Activated naive CD8-positive, alpha-beta T cell treated with anti-CD3 and anti-CD28 coated beads, Interleukin-2, amount 50 U/mL, for 16 hours (primary cell): ENCODE measurements around the gene DDX46.
"Not testable (repeated sequence)": the region's sequence is repeated elsewhere in the genome, so short reads cannot be mapped to it uniquely, and the experiment has no call there.

Experiments used
- DNase-seq: peaks from one replicate; pipeline ENCODE4 v3.0.0-alpha.2; 2020; ENCODE audit warnings: low read depth, low spot score

Gene DDX46

DNA sequence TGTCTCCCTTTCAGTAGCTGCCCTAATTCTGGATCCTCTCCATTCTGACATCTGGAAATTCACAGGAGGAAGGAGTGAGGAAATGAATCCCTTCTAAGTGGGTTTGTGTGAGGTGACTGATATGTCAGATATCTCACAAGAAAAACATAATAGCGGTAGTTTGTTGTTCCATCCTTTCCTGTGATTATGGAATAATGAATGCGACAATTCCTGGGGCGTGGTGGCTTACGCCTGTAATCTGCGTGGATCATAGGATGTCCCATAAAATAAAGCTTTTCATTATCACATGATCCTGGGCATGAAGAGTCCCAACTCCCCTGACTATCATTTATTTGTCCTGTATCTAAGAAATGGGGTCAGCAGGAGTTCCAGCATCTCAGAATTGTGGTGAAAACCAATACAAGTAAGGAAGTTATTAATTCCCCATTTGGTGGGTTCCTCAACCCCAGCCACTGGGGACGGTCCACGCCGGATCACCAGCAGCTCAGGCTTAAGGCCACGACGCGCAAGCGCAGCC, 86.8 kb downstream of the DDX46 start:
- no peak for DNase-seq

DNA sequence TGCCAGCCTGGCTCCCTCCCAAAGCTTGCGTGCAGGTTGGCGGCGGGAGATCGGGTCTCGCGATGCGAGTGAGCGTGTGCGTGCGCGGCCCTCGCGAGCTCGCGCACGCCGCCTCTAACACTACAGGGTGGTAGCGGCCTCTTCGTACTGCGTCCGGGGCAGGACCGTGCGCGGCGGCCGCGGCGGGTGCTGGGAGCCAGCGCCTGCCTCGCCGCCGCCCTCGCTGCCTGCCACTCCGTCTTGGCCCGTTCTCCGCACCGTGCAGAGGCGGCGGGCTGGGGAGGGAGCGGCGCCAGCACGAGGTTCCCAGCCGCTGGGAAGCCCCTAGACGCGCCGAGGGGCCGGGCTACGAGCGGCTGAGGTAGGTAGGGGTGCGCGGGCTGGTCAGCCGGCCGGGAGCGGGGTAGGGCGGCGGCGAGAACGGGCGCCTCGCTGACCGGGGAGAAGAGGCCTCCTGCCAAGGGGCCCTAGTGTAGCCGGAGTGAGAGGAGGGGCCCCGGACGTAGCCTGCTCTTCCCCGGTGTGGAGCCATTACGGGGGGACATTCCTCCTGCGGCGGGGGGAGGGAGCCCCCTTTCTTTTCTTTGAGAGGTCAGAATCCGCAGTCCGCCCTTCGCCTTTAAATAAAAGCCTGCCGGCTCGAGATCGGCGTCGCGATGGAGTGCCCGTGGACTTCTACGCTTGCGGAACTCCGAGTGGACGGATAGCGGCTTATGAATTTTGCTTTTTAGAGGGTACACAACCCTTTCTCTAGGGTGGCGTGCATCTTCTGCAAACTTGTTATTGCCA, 87.5 kb downstream of the DDX46 start, which contains the start of gene C5orf24:
TSS of gene C5orf24 (plus strand) at position 117 of the 789 bp plus-strand sequence. CDS start 8,933 bp downstream, outside the sequence.
- DNase-seq = peak; percentile 85

DNA sequence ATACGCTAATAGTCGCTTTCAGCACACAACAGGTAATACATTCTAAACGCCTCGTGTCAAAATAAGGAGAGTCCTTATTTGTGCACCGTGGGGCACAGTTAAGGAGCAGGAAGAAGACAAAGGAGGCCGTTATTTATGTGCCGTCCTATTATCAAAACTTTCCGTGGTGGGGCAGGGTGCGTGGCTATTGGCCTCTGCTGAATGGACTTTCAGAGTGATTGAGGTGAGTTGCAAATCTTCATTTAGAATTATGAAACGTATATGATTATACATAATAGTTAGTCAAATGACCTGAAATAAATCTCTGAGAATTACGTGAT, 88.0 kb downstream of the DDX46 start:
- no peak for DNase-seq

- DNase-seq = not testable (repeated sequence)
Measured at GRCh38 chr5:134849434-134849933, 90.9 kb downstream of the DDX46 start.

DNA sequence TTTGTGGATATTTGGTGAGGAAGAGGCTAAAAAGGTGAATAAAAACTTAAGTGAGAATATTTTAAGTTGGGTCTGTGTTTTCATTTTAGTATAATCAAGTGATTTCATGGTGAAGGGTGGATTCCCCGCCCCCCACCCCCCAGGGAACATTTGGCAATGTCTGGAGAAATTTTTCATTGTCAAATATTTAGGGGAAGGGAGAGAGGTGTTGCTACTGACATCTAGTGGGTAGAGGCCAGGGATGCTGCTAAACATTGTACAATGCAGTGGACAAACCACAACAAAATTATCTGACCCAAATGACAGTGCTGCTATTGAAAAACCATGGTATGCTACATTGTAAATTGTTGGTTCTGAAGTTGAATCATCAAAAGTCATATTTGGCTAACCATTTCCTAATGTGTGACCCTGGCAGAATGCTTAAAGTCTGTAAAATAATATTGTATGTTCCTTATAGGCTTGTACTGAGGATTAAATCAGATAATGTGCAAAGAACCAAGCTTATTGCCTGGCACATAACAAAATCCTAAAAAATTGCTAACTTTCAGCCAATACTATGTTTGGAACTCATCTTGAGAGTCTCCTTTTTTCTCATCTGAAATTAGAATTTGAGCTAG, 92.8 kb downstream of the DDX46 start:
- no peak for DNase-seq

- not testable (repeated sequence) for DNase-seq
Measured at GRCh38 chr5:134856465-134856864, 97.9 kb downstream of the DDX46 start.

DNA sequence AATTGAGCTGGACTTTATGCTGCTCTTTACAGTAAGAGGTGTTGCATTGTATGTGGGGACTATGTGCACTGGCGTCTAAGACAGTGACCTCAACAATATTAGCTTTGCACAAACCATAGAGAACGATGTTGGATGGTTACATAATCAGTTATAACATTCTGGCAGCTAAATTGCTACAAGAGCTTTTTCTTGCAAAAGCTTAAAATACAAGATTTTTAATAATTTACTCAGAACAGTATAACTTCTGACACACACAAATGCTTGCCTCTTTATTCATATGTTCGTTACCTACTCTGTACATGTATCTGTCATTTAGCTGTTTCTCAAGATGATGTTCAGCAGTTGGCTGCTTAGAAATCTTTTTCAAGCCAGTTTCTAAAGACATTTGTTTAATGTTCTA, 98.8 kb downstream of the DDX46 start:
- no peak for DNase-seq

- no peak for DNase-seq
Measured at GRCh38 chr5:134864707-134865106, 106.1 kb downstream of the DDX46 start.

DNA sequence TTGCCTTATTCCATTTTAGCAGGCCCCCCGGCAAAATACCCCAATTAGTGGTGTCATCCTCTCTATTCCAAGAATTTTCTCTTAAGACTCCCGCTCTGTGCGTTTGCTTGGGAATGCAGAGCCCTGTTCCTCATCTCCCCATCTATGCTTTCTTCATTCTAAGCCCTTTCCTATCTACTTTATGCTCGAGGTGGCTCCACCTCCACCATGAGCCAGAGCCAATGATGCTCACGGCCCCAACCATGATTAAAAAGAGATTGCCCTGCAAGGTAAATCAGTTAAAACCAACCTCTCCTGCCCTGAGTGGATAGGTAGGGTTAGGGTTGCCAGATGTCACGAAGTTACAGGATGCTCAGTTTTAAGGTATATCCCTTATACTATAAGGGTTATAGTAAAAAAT, 114.9 kb downstream of the DDX46 start:
- DNase-seq = no peak

- peak; percentile 49 for DNase-seq
Measured at GRCh38 chr5:134873987-134874830, 115.6 kb downstream of the DDX46 start, which contains the start of gene TXNDC15. Gene TXNDC15, plus strand, starts transcription at chr5:134874371. Its CDS starts 57 bp downstream, at chr5:134874428.

GRCh38 chr5:134874831-134875655, 116.5 kb downstream of the DDX46 start:
- no peak for DNase-seq

DNA sequence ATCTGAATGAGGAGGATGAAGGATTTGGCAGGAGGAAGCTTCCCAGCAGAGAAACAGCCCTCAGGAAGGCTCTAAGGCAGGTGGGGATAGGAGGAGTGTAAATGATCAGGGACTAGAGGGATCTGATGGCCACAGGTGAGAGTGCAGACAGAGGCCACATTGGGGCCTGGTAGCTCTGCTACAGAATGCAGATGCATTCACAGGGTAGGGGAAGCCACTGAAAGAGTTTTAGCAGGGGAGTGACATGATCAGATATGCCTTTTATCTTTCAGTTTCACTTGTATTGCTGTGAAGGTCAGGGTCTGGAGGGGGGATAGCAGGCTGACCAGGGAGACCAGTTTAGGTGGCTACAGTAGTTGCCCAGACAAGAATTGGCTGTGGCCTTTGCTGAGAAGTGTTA, 118.6 kb downstream of the DDX46 start:
- no peak for DNase-seq

DNA sequence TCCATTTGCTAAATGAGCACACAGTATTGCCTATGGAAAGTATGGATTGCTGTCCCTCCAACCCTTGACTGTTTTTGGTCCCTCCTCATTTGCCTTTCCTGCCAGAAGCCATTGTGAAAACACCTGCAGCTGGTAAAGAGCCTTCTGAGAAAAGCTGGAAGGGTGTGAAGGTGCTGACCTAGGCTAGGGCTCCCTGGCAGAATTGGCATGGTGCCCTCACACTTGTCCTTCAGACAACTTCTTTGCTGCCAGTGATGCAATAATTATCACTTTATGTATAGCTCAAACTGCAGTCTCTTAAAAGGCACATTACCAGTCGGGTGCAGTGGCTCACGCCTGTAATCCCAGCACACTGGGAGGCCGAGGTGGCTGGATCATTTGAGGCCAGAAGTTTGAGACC, 119.8 kb downstream of the DDX46 start:
- DNase-seq = no peak

DNA sequence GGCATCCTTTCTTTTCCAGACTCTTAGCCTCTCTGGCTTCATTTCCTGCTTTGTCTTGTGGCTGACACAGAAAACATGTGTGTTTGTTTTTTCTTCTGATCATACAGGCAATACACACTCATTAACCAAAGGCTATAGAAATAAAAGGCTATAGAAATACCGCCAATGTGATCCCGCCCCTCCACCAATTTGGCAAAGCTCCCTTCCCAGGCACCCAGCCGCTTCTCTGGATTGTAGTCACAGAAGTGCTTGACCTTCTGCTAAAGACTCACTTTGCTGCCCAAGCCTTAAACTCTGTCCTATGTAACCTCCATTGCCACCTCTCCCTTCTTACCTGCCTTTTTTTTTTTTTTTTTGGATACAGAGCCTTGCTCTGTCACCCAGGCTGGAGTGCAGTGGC, 120.9 kb downstream of the DDX46 start:
- no peak for DNase-seq
